ENCODE measurements around the gene ANKRD52. TPM values are rescaled to one million over a fixed set of nuclear protein-coding genes. Genes with fewer than 3 reads are reported as not detected.

Gene ANKRD52
- total RNA-seq, 1 donor from 2014 or later: 25.1 TPM

DNA sequence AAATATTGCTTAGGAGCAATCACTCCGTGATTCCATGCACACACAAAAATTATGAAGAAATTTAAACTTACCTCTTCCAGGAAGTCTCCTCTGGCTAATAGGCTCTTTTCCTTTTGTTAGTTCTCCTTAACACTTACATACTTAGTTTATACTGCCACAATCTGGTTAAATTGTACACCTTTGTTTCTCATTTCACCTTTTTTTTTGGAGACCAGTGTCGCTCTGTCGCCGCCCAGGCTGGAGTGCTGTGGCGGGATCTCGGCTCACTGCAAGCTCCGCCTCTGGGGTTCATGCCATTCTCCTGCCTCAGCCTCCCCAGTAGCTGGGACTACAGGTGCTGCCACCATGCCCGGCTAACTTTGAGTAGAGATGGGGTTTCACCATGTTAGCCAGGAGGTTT lies 2.2 kb upstream of the ANKRD52 start:
- intact Hi-C loops (cut with micrococcal nuclease): no loop called here
- Histone ChIP-seq H3K9me3 (replicated peaks) (no peaks in the 10 kb centered on the region), H3K27me3 (ENCODE audit: low read depth) (no peaks in the 10 kb centered on the region), H3K27ac (replicated peaks) (no peak overlapping the region), H3K4me1 (peaks cover 37% of the 10 kb centered on the region), H3K4me3 (no peak overlapping the region), H3K36me3 (peaks cover 13% of the 10 kb centered on the region)
- no peak for DNase-seq
- TF ChIP-seq, protein P1, sequence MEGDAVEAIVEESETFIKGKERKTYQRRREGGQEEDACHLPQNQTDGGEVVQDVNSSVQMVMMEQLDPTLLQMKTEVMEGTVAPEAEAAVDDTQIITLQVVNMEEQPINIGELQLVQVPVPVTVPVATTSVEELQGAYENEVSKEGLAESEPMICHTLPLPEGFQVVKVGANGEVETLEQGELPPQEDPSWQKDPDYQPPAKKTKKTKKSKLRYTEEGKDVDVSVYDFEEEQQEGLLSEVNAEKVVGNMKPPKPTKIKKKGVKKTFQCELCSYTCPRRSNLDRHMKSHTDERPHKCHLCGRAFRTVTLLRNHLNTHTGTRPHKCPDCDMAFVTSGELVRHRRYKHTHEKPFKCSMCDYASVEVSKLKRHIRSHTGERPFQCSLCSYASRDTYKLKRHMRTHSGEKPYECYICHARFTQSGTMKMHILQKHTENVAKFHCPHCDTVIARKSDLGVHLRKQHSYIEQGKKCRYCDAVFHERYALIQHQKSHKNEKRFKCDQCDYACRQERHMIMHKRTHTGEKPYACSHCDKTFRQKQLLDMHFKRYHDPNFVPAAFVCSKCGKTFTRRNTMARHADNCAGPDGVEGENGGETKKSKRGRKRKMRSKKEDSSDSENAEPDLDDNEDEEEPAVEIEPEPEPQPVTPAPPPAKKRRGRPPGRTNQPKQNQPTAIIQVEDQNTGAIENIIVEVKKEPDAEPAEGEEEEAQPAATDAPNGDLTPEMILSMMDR (IDR thresholded peaks at IDR 0.05; ENCODE audit: borderline replicate concordance): no peak

DNA sequence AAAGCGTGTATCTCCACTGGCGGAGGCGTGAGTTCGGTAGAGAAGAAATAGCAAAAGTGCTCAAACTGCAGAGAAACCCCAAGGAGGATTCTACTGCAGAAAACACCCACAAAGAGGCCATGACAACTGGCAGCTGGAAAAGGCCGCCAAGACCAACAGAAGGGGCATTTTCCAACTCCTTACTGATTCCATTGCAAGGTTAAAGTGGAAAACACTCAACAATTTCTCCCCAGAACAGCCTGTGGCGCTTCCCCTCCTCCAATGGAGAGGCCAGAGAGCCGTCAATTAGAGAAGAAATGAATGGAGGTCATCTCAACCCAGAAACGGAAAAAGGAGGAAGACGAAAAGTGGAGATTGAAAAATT lies 618 bp upstream of the ANKRD52 start:
- Histone ChIP-seq H3K27me3 (ENCODE audit: low read depth) (no peaks in the 10 kb centered on the region), H3K27ac (replicated peaks) (peak overlapping the region; percentile 97), H3K4me1 (peaks cover 37% of the 10 kb centered on the region), H3K4me3 (peak overlapping the region; percentile 98), H3K36me3 (peaks cover 29% of the 10 kb centered on the region), H3K9me3 (replicated peaks) (no peaks in the 10 kb centered on the region)
- TF ChIP-seq, protein P1 (IDR thresholded peaks at IDR 0.05; ENCODE audit: borderline replicate concordance): no peak
- intact Hi-C loops (cut with micrococcal nuclease): no loop called here
- no peak for DNase-seq

DNA sequence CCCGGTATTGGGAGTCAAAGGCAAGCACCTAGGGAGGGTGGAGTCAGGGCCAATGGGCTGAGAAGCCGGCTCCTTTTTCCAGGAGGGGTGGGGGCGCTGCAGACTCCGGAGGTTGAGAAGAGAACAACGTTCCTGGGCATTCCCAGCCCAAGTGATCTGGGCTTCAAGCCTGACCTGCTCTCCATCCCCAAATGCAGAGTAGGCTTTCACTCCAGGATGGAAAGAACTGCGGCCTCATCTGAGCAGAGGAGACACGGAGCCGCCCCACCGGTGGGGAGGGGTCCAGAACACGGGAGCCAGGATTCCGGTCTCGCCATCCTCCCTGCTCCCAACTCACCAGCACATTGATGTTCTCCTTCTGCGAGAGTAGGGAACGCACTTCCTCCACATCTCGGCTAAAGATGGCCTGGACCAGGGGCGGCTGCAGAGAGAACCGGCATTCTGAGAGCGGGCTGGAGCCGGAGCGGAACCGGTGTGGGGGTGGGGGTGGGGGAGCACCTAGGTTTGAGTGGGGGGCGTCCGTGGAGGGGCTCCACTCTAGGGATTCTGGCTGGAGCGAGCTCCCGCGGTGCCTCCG lies 605 bp downstream of the ANKRD52 start:
- H3K4me1 ChIP-seq: peaks cover 37% of the 10 kb centered on the region
- DNase-seq: no peak
- H3K27me3 ChIP-seq (ENCODE audit: low read depth): no peaks in the 10 kb centered on the region
- peaks cover 41% of the 10 kb centered on the region for H3K36me3 ChIP-seq
- TF ChIP-seq, protein P1 (IDR thresholded peaks at IDR 0.05; ENCODE audit: borderline replicate concordance): no peak
- H3K4me3 ChIP-seq: peak overlapping the region; percentile 98
- H3K27ac ChIP-seq (replicated peaks): peak overlapping the region; percentile 97
- H3K9me3 ChIP-seq (replicated peaks): no peaks in the 10 kb centered on the region
- intact Hi-C loops (cut with micrococcal nuclease): no loop called here

DNA sequence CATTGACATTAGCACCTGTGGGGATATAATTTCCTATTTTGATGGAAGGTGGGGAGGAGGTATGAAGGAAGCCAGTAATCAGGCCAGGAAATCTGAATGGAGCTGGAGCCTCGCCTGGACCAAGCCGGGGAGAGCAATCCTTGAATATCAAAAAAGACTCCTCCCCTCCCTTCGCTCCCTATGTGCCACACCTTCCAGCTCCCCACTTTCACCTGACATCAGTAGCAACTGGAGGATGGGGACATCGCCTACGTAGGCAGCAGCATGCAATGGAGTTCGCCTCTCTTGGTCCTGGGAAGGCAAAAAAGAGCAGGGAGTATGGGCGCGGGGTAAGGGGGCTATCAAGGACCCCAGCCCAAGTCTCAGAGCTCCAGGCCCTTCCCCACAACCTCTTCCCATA lies 1.1 kb downstream of the ANKRD52 start:
- TF ChIP-seq, protein P1 (IDR thresholded peaks at IDR 0.05; ENCODE audit: borderline replicate concordance): no peak
- peaks cover 46% of the 10 kb centered on the region for H3K36me3 ChIP-seq
- intact Hi-C loops (cut with micrococcal nuclease): no loop called here
- H3K27me3 ChIP-seq (ENCODE audit: low read depth): no peaks in the 10 kb centered on the region
- DNase-seq: no peak
- H3K27ac ChIP-seq (replicated peaks): peak overlapping the region; percentile 97
- no peaks in the 10 kb centered on the region for H3K9me3 ChIP-seq (replicated peaks)
- H3K4me1 ChIP-seq: peaks cover 37% of the 10 kb centered on the region
- peak overlapping the region; percentile 98 for H3K4me3 ChIP-seq

DNA sequence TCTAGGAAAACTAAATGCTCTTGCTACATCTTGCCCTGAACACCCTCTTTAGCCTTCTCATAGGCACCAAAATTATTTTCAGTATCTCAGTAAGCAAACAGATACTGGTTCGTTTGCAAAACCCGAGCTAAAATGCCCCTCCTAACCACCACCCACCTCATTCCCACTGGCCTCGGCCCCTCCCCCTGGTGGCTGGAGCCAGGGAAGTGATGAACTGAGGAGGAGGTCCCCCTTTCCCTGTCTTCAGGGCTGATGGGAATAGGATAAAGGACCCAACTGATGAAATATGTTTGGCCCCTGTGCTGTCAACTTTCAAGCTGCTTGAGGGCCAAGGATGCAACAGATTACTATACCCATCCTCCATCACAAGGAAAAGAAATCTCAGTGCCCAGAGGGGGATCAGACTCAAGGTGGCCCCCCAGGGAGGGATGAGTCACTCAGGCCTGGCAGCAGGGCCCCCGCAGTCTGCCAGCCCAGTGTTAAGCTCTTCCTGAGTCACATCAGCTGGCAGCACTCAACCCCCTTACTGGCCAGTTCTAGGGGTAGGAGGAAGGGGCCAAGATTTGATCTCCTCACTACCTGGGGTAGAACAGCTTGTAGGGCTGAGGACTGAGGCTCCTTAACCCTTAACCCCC lies 1.7 kb downstream of the ANKRD52 start:
- Histone ChIP-seq H3K4me1 (peaks cover 37% of the 10 kb centered on the region), H3K27ac (replicated peaks) (no peak overlapping the region), H3K27me3 (ENCODE audit: low read depth) (no peaks in the 10 kb centered on the region), H3K9me3 (replicated peaks) (no peaks in the 10 kb centered on the region), H3K36me3 (peaks cover 53% of the 10 kb centered on the region), H3K4me3 (peak overlapping the region; percentile 98)
- TF ChIP-seq, protein P1 (IDR thresholded peaks at IDR 0.05; ENCODE audit: borderline replicate concordance): no peak
- intact Hi-C loops (cut with micrococcal nuclease): no loop called here
- no peak for DNase-seq

All from left ventricle myocardium inferior (tissue), 1 donor.